Suprapubic skin (tissue), 4 donors: ENCODE measurements around the gene CECR2. TPM values are rescaled to one million over a fixed set of nuclear protein-coding genes. Genes with fewer than 3 reads are reported as not detected.

Source experiments
- DNase-seq, 2 donors: peaks; one replicate each; pipeline ENCODE4 v3.0.0-alpha.2; 2019; ENCODE audit warnings: low spot score in 2 of 2
- H3K27ac ChIP-seq: fragments of 200-600 bp; sonication (generic); one replicate; pipeline ENCODE4 v1.5.1; 2019
- H3K27me3 ChIP-seq: fragments of 200-600 bp; sonication (generic); one replicate; pipeline ENCODE4 v1.5.1; 2019
- H3K36me3 ChIP-seq: fragments of 200-600 bp; sonication (generic); one replicate; pipeline ENCODE4 v1.5.1; 2019
- H3K4me1 ChIP-seq: fragments of 200-600 bp; sonication (generic); one replicate; pipeline ENCODE4 v1.5.1; 2019
- H3K4me3 ChIP-seq: fragments of 200-600 bp; sonication (generic); one replicate; pipeline ENCODE4 v1.5.1; 2019; ENCODE audit warnings: mild to moderate bottlenecking
- H3K9me3 ChIP-seq: fragments of 200-600 bp; sonication (generic); one replicate; pipeline ENCODE4 v1.5.1; 2019
- CTCF ChIP-seq, 2 donors: fragments of 200-600 bp in 1 of 2; fragments of 450-650 bp in 1 of 2; sonication (generic) in 1 of 2; IDR thresholded peaks; one replicate each; pipeline ENCODE4 v1.5.1; 2016 to 2019; ENCODE audit warnings: antibody characterized with exemption in 2 of 2, mild to moderate bottlenecking in 1 of 2, moderate library complexity in 1 of 2
- EP300 ChIP-seq: sonication (generic); formaldehyde crosslinking; IDR thresholded peaks from one replicate; pipeline ENCODE4 v1.6.1; 2017; ENCODE audit warnings: antibody characterized with exemption
- POLR2A ChIP-seq, 2 donors: fragments of 450-650 bp; IDR thresholded peaks; one replicate each; pipeline ENCODE4 v1.6.1; 2017; ENCODE audit warnings: antibody characterized with exemption in 2 of 2, mild to moderate bottlenecking in 2 of 2, moderate library complexity in 2 of 2
- POLR2AphosphoS5 ChIP-seq, 3 donors: sonication (generic); formaldehyde crosslinking; IDR thresholded peaks; one replicate each; pipeline ENCODE4 v1.6.1; 2017; ENCODE audit warnings: antibody characterized with exemption in 3 of 3
- WGBS: methylation state at CpG from one replicate; pipeline ENCODE4 v1.1.5; 2018; 5-methylcytosine and 5-hydroxymethylcytosine counted together
- total RNA-seq, 4 donors: library from RNA; depleted of rRNA; stranded (reverse); fragments of >200 nt; gene quantifications; one replicate each; pipeline ENCODE4 v1.1.0, GENCODE V29; 2016

The CECR2 gene
- total RNA-seq, 4 donors from 2014 or later: 2.5 to 3.9 (median 3.7) TPM

- H3K27ac ChIP-seq: no peak overlapping the region
- whole genome bisulfite sequencing: 89% methylated on average over 12 of the region's 12 CpGs
These were observed 106.3 kb downstream of the CECR2 start for GRCh38 chr22:17475318-17476230.

GRCh38 chr22:17476838-17477237 lies 107.6 kb downstream of the CECR2 start:
- H3K27me3 ChIP-seq: peaks cover 6% of the 10 kb centered on the region
- TF ChIP-seq POLR2AphosphoS5 (IDR thresholded peaks at IDR 0.05) (no peak), EP300 (no peak), CTCF (IDR thresholded peaks at IDR 0.05) (no peak), POLR2A (IDR thresholded peaks at IDR 0.05) (no peak)

More at GRCh38 chr22:17475318-17476230, 106.3 kb downstream of the CECR2 start:
- TF ChIP-seq EP300: no peak
- no peak for TF ChIP-seq POLR2AphosphoS5 (IDR thresholded peaks at IDR 0.05)
- H3K4me3 ChIP-seq: no peak overlapping the region
- no peaks in the 10 kb centered on the region for H3K9me3 ChIP-seq
- H3K36me3 ChIP-seq: no peaks in the 10 kb centered on the region
- DNase-seq: no peak
- H3K27me3 ChIP-seq: peaks cover 6% of the 10 kb centered on the region
- H3K4me1 ChIP-seq: peaks cover 5% of the 10 kb centered on the region

GRCh38 chr22:17477391-17477833 lies 108.2 kb downstream of the CECR2 start:
- peaks cover 6% of the 10 kb centered on the region for H3K27me3 ChIP-seq
- no peak overlapping the region for H3K4me3 ChIP-seq

More at GRCh38 chr22:17476838-17477237, 107.6 kb downstream of the CECR2 start:
- 66% methylated on average over 5 of the region's 5 CpGs for WGBS
- H3K4me3 ChIP-seq: no peak overlapping the region
- H3K36me3 ChIP-seq: no peaks in the 10 kb centered on the region
- DNase-seq: no peak
- H3K9me3 ChIP-seq: no peaks in the 10 kb centered on the region
- no peak overlapping the region for H3K27ac ChIP-seq
- peaks cover 5% of the 10 kb centered on the region for H3K4me1 ChIP-seq

GRCh38 chr22:17479135-17479534 lies 109.9 kb downstream of the CECR2 start:
- Histone ChIP-seq H3K4me1 (peaks cover 5% of the 10 kb centered on the region), H3K27me3 (peaks cover 6% of the 10 kb centered on the region), H3K36me3 (no peaks in the 10 kb centered on the region), H3K27ac (no peak overlapping the region), H3K9me3 (no peaks in the 10 kb centered on the region), H3K4me3 (no peak overlapping the region)
- DNase-seq: no peak
- TF ChIP-seq POLR2A (IDR thresholded peaks at IDR 0.05): no peak
- TF ChIP-seq CTCF (IDR thresholded peaks at IDR 0.05): no peak
- no peak for TF ChIP-seq POLR2AphosphoS5 (IDR thresholded peaks at IDR 0.05)
- 59% methylated on average over 2 of the region's 2 CpGs for WGBS

More at GRCh38 chr22:17477391-17477833, 108.2 kb downstream of the CECR2 start:
- H3K27ac ChIP-seq: no peak overlapping the region
- H3K9me3 ChIP-seq: no peaks in the 10 kb centered on the region
- H3K36me3 ChIP-seq: no peaks in the 10 kb centered on the region
- TF ChIP-seq POLR2A (IDR thresholded peaks at IDR 0.05) (no peak), POLR2AphosphoS5 (IDR thresholded peaks at IDR 0.05) (no peak), EP300 (no peak), CTCF (IDR thresholded peaks at IDR 0.05) (no peak)
- 55% methylated on average over 14 of the region's 14 CpGs for WGBS
- DNase-seq: no peak
- peaks cover 5% of the 10 kb centered on the region for H3K4me1 ChIP-seq

GRCh38 chr22:17481424-17481823 lies 112.2 kb downstream of the CECR2 start:
- Histone ChIP-seq H3K27ac (no peak overlapping the region), H3K9me3 (no peaks in the 10 kb centered on the region), H3K27me3 (peaks cover 1% of the 10 kb centered on the region), H3K4me1 (peaks cover 5% of the 10 kb centered on the region), H3K4me3 (no peak overlapping the region), H3K36me3 (no peaks in the 10 kb centered on the region)
- DNase-seq: no peak
- WGBS: 76% methylated on average over 5 of the region's 5 CpGs
- TF ChIP-seq POLR2A (IDR thresholded peaks at IDR 0.05) (no peak), EP300 (no peak), POLR2AphosphoS5 (IDR thresholded peaks at IDR 0.05) (no peak), CTCF (IDR thresholded peaks at IDR 0.05) (no peak)
